H9 (cell line): ENCODE data around the gene OSGIN1. TPM values are rescaled to one million over a fixed set of nuclear protein-coding genes. Genes with fewer than 3 reads are reported as not detected.

Source experiments
- DNase-seq: peaks from one replicate; pipeline ENCODE4 v3.0.0-alpha.2; 2017
- H2AFZ ChIP-seq: one replicate; pipeline ENCODE4 v1.6.1; 2013; ENCODE audit warnings: mild to moderate bottlenecking, low read length, control low read depth, moderate library complexity
- H2AK5ac ChIP-seq: 2 replicates; pipeline ENCODE4 v1.6.1; 2013; ENCODE audit warnings: low read length, control low read depth, mixed read lengths; ENCODE audit not compliant: insufficient read length
- H2BK120ac ChIP-seq: one replicate; pipeline ENCODE4 v1.6.1; 2013; ENCODE audit warnings: low read depth, mild to moderate bottlenecking, low read length, control low read depth, inconsistent platforms; ENCODE audit not compliant: poor library complexity, severe bottlenecking
- H2BK12ac ChIP-seq: 2 replicates; pipeline ENCODE4 v1.6.1; 2013; ENCODE audit warnings: low read length, control low read depth, mixed read lengths, low read depth; ENCODE audit not compliant: insufficient read length
- H2BK15ac ChIP-seq: 2 replicates; pipeline ENCODE4 v1.6.1; 2013; ENCODE audit warnings: low read depth, low read length, control low read depth
- H2BK20ac ChIP-seq: one replicate; pipeline ENCODE4 v1.6.1; 2013; ENCODE audit warnings: low read depth, mild to moderate bottlenecking, low read length, control low read depth, inconsistent platforms; ENCODE audit not compliant: poor library complexity, severe bottlenecking
- H2BK5ac ChIP-seq: 2 replicates; pipeline ENCODE4 v1.6.1; 2013; ENCODE audit warnings: low read length, control low read depth, mixed read lengths; ENCODE audit not compliant: insufficient read length
- H3K14ac ChIP-seq: 2 replicates; pipeline ENCODE4 v1.6.1; 2013; ENCODE audit warnings: low read length, control low read depth; ENCODE audit not compliant: insufficient read depth
- H3K18ac ChIP-seq: 2 replicates; pipeline ENCODE4 v1.6.1; 2013; ENCODE audit warnings: low read depth, mild to moderate bottlenecking, mixed read lengths, low read length, control low read depth; ENCODE audit not compliant: insufficient read length
- H3K23ac ChIP-seq: 2 replicates; pipeline ENCODE4 v1.6.1; 2013; ENCODE audit warnings: low read length, control low read depth, mixed read lengths, low read depth; ENCODE audit not compliant: insufficient read length
- H3K23me2 ChIP-seq: 2 replicates; pipeline ENCODE4 v1.6.1; 2013; ENCODE audit warnings: low read depth, mild to moderate bottlenecking, mixed read lengths, low read length, control low read depth; ENCODE audit not compliant: insufficient read length, poor library complexity, severe bottlenecking
- H3K27ac ChIP-seq: 2 replicates; pipeline ENCODE4 v1.5.1; 2013; ENCODE audit warnings: low read length, control low read depth, mixed read lengths, low read depth; ENCODE audit not compliant: insufficient read length
- H3K27me3 ChIP-seq: 2 replicates; pipeline ENCODE4 v1.6.1; 2013; ENCODE audit warnings: low read length, control low read depth, inconsistent platforms; ENCODE audit not compliant: insufficient read depth
- H3K4ac ChIP-seq: 2 replicates; pipeline ENCODE4 v1.6.1; 2013; ENCODE audit warnings: low read depth, mild to moderate bottlenecking, control low read depth, inconsistent platforms, low read length, moderate library complexity
- H3K4me1 ChIP-seq: 2 replicates; pipeline ENCODE4 v1.6.1; 2013; ENCODE audit warnings: low read length, control low read depth, inconsistent platforms; ENCODE audit not compliant: insufficient read depth
- H3K4me2 ChIP-seq: 2 replicates; pipeline ENCODE4 v1.6.1; 2013; ENCODE audit warnings: low read length, control low read depth, mixed read lengths; ENCODE audit not compliant: insufficient read length, insufficient read depth
- H3K56ac ChIP-seq: 2 replicates; pipeline ENCODE4 v1.6.1; 2013; ENCODE audit warnings: low read depth, mild to moderate bottlenecking, mixed read lengths, low read length, control low read depth; ENCODE audit not compliant: insufficient read length
- H3K79me1 ChIP-seq: 2 replicates; pipeline ENCODE4 v1.6.1; 2013; ENCODE audit warnings: low read depth, mild to moderate bottlenecking, moderate library complexity, low read length, control low read depth, inconsistent platforms; ENCODE audit not compliant: insufficient read depth, poor library complexity, severe bottlenecking
- H3K79me2 ChIP-seq: 2 replicates; pipeline ENCODE4 v1.6.1; 2013; ENCODE audit warnings: low read length, control low read depth, inconsistent platforms; ENCODE audit not compliant: insufficient read depth
- H3K9ac ChIP-seq: 2 replicates; pipeline ENCODE4 v1.6.1; 2013; ENCODE audit warnings: low read length, control low read depth, mixed read lengths; ENCODE audit not compliant: insufficient read length; ENCODE audit errors: extremely low read depth
- H3K9me3 ChIP-seq: one replicate; pipeline ENCODE4 v1.6.1; 2013; ENCODE audit warnings: low read depth, low read length, inconsistent platforms; ENCODE audit not compliant: control insufficient read depth
- H3T11ph ChIP-seq: one replicate; pipeline ENCODE4 v1.6.1; 2013; ENCODE audit warnings: mild to moderate bottlenecking, low read length, control low read depth, inconsistent platforms
- H4K20me1 ChIP-seq: one replicate; pipeline ENCODE4 v1.6.1; 2013; ENCODE audit not compliant: control insufficient read depth, insufficient read length, insufficient read depth
- H4K5ac ChIP-seq: 2 replicates; pipeline ENCODE4 v1.6.1; 2013; ENCODE audit warnings: low read depth, mild to moderate bottlenecking, mixed read lengths, low read length, control low read depth; ENCODE audit not compliant: insufficient read length
- H4K8ac ChIP-seq: replicated peaks from 2 replicates; pipeline ENCODE4 v1.6.1; 2013; ENCODE audit warnings: low read length, control low read depth, mixed read lengths, low read depth; ENCODE audit not compliant: insufficient read length
- H4K91ac ChIP-seq: 2 replicates; pipeline ENCODE4 v1.6.1; 2013; ENCODE audit warnings: low read depth, mild to moderate bottlenecking, moderate library complexity, mixed read lengths, low read length, control low read depth; ENCODE audit not compliant: insufficient read length
- H3K27ac Mint-ChIP-seq, 3 experiments: 2 replicates in 2 of 3; 3 replicates in 1 of 3; pipeline ENCODE4 v1.8.0; 2020 to 2021; ENCODE audit warnings: mixed read lengths in 3 of 3, mild to moderate bottlenecking in 1 of 3, moderate library complexity in 1 of 3
- H3K27me3 Mint-ChIP-seq: 2 replicates; pipeline ENCODE4 v1.8.0; 2021; ENCODE audit warnings: low read depth, mild to moderate bottlenecking, moderate library complexity, mixed read lengths
- H3K36me3 Mint-ChIP-seq, 3 experiments: 2 replicates in 2 of 3; 3 replicates in 1 of 3; pipeline ENCODE4 v1.8.0; 2020 to 2021; ENCODE audit warnings: low read depth in 3 of 3, mixed read lengths in 3 of 3; ENCODE audit not compliant: insufficient read depth in 1 of 3
- H3K4me1 Mint-ChIP-seq, 2 experiments: 2 replicates each; pipeline ENCODE4 v1.8.0; 2020; ENCODE audit warnings: mixed read lengths in 2 of 2
- H3K4me3 Mint-ChIP-seq, 2 experiments: 2 replicates in 1 of 2; 3 replicates in 1 of 2; pipeline ENCODE4 v1.8.0; 2020 to 2021; ENCODE audit warnings: mild to moderate bottlenecking in 2 of 2, mixed read lengths in 2 of 2, moderate library complexity in 1 of 2
- H3K9me3 Mint-ChIP-seq, 2 experiments: 2 replicates in 1 of 2; 3 replicates in 1 of 2; pipeline ENCODE4 v1.8.0; 2020; ENCODE audit warnings: mild to moderate bottlenecking in 2 of 2, mixed read lengths in 2 of 2, moderate library complexity in 1 of 2
- CTCF ChIP-seq: fragments of 200-600 bp; sonication (generic); conservative IDR thresholded peaks from 3 replicates; pipeline ENCODE4 v1.8.0; 2021; ENCODE audit warnings: antibody characterized with exemption, mild to moderate bottlenecking
- WGBS: extraction: QIAGEN DNeasy Blood & Tissue Kit; methylation state at CpG from one replicate; pipeline ENCODE4 v1.1.7; 2013; ENCODE audit warnings: missing lambda C conversion rate, low lambda C conversion rate, mixed read lengths; ENCODE audit not compliant: insufficient read length; ENCODE audit errors: extremely low coverage; 5-methylcytosine and 5-hydroxymethylcytosine counted together
- total RNA-seq: library from RNA; stranded (reverse); gene quantifications from 2 replicates; pipeline ENCODE4 v1.2.1, GENCODE V29; 2021

Gene OSGIN1
- total RNA-seq, 1 experiment from 2014 or later, result 0.63 TPM

- Histone ChIP-seq H4K20me1 (no peaks in the 10 kb centered on the region), H3K27ac (no peak overlapping the region), H3K79me2 (no peaks in the 10 kb centered on the region), H3K4me1 (no peaks in the 10 kb centered on the region), H4K5ac (no peak overlapping the region), H4K91ac (no peak overlapping the region), H3K27me3 (no peaks in the 10 kb centered on the region), H3K23ac (no peak overlapping the region), H2BK20ac (no peak overlapping the region), H3K9ac (no peak overlapping the region), H3K4me2 (no peak overlapping the region), H2BK15ac (no peak overlapping the region), H4K8ac (no peak overlapping the region), H3K14ac (no peak overlapping the region), H3T11ph (no peak overlapping the region), H3K18ac (no peak overlapping the region), H2AFZ (no peak overlapping the region), H3K79me1 (no peaks in the 10 kb centered on the region), H3K4ac (no peak overlapping the region), H3K23me2 (no peaks in the 10 kb centered on the region), H2BK12ac (no peak overlapping the region), H3K9me3 (no peaks in the 10 kb centered on the region), H2AK5ac (no peak overlapping the region), H2BK5ac (no peak overlapping the region), H2BK120ac (no peak overlapping the region), H3K56ac (no peak overlapping the region)
- no CpG with 5 or more reads among the region's 12 CpGs for WGBS
- Mint-ChIP-seq H3K9me3 (no peaks in the 10 kb centered on the region), H3K27ac (no peak overlapping the region), H3K4me1 (peaks cover 3% of the 10 kb centered on the region in 2 experiments; a peak in 1 of 4 replicates), H3K36me3 (peaks cover 0 to 2% (median 0%) of the 10 kb centered on the region in 3 experiments; a peak in 1 of 7 replicates), H3K27me3 (0 out of 2 replicates have a peak, but pooled peaks cover 2% of the 10 kb centered on the region), H3K4me3 (no peak overlapping the region)
- TF ChIP-seq CTCF, result no peak
- DNase-seq, result no peak
Observed at GRCh38 chr16:83959656-83960434, 6.8 kb downstream of the OSGIN1 start.
